ENCODE measurements around the gene OAF. TPM values are rescaled to one million over a fixed set of nuclear protein-coding genes. Genes with fewer than 3 reads are reported as not detected.

OAF gene
- total and polyA plus RNA-seq, 9 donors, result 26.6 to 170 (median 66.3) TPM

DNA sequence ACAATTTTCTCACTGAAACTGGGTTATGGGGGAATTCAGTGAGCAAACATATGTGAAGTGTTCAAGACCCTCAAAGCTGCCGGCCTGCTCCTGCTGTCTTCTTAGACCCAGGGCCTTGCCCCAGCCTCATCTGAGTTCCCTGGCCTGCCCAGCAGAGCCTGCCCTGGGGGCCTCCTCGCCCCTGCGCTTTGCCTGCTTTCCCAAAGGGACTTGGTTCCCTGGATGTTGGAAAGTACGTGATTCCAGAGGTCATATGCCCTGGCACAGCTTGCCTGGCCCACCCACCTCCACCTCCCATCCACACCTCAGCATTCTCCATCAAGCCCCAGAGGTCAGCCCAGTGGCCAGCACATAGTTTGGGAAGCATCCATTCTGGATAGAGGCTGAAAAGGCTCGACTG lies 15.4 kb downstream of the OAF start:
- no peaks in the 10 kb centered on the region for H3K27me3 ChIP-seq
- no peak for DNase-seq
- TF ChIP-seq CTCF (IDR thresholded peaks at IDR 0.05), result no peak
- no peak for TF ChIP-seq EP300 (IDR thresholded peaks at IDR 0.05)
- no peak for TF ChIP-seq POLR2A (IDR thresholded peaks at IDR 0.05)
- intact Hi-C loops (cut with DNase I), result loop anchor here in 1 of 4 donors (5.0 kb wide), 1 partner anchor 54 kb away; no protein-coding TSS in a partner anchor
- H3K9me3 ChIP-seq, result no peaks in the 10 kb centered on the region
- H3K4me3 ChIP-seq, result no peak overlapping the region
- H3K4me1 ChIP-seq (ENCODE audit: insufficient read depth), result peaks cover 10% of the 10 kb centered on the region
- WGBS, 3 donors, result 77 to 80% (median 77%) methylated on average over 5 of the region's 5 CpGs
- no peaks in the 10 kb centered on the region for H3K36me3 ChIP-seq
- peak overlapping the region; percentile 44 for H3K27ac ChIP-seq

GRCh38 chr11:120226714-120227113 lies 15.9 kb downstream of the OAF start:
- no peaks in the 10 kb centered on the region for H3K9me3 ChIP-seq
- H3K4me3 ChIP-seq, result no peak overlapping the region
- DNase-seq, result peak in 1 of 5 donors; percentile 19
- WGBS, 3 donors, result 66 to 70% (median 68%) methylated on average over 13 of the region's 13 CpGs
- intact Hi-C loops (cut with DNase I), result loop anchor here in 1 of 4 donors (5.0 kb wide), 1 partner anchor 54 kb away; no protein-coding TSS in a partner anchor
- no peaks in the 10 kb centered on the region for H3K36me3 ChIP-seq
- H3K4me1 ChIP-seq (ENCODE audit: insufficient read depth), result peaks cover 10% of the 10 kb centered on the region
- H3K27me3 ChIP-seq, result no peaks in the 10 kb centered on the region
- H3K27ac ChIP-seq, result peak overlapping the region in 1 of 2 donors; percentile 12
- TF ChIP-seq CTCF (IDR thresholded peaks at IDR 0.05) (no peak), POLR2A (IDR thresholded peaks at IDR 0.05) (no peak), EP300 (IDR thresholded peaks at IDR 0.05) (no peak)

GRCh38 chr11:120227228-120227852 lies 16.5 kb downstream of the OAF start:
- TF ChIP-seq CTCF (IDR thresholded peaks at IDR 0.05), result no peak
- TF ChIP-seq EP300 (IDR thresholded peaks at IDR 0.05), result no peak
- no peak for TF ChIP-seq POLR2A (IDR thresholded peaks at IDR 0.05)
- no peak for DNase-seq
- Histone ChIP-seq H3K9me3 (no peaks in the 10 kb centered on the region), H3K36me3 (no peaks in the 10 kb centered on the region), H3K27ac (no peak overlapping the region), H3K4me3 (no peak overlapping the region), H3K27me3 (no peaks in the 10 kb centered on the region), H3K4me1 (ENCODE audit: insufficient read depth) (peaks cover 10% of the 10 kb centered on the region)
- intact Hi-C loops (cut with DNase I), result loop anchor here in 1 of 4 donors (5.0 kb wide), 1 partner anchor 55 kb away; no protein-coding TSS in a partner anchor
- WGBS, 3 donors, result 87 to 92% (median 88%) methylated on average over 5 of the region's 5 CpGs

DNA sequence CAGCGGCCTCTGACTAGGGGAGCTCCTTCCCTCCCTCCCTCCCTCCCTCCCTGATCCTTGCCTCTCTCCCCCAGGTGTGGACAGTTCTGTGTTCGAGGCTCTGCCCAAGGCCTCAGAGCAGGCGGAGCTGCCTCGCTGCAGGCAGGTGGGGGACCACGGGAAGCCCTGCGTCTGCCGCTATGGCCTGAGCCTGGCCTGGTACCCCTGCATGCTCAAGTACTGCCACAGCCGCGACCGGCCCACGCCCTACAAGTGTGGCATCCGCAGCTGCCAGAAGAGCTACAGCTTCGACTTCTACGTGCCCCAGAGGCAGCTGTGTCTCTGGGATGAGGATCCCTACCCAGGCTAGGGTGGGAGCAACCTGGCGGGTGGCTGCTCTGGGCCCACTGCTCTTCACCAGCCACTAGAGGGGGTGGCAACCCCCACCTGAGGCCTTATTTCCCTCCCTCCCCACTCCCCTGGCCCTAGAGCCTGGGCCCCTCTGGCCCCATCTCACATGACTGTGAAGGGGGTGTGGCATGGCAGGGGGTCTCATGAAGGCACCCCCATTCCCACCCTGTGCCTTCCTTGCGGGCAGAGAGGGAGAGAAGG lies 18.1 kb downstream of the OAF start:
- DNase-seq, result no peak
- H3K9me3 ChIP-seq, result no peaks in the 10 kb centered on the region
- peaks cover 10% of the 10 kb centered on the region for H3K4me1 ChIP-seq (ENCODE audit: insufficient read depth)
- TF ChIP-seq CTCF (IDR thresholded peaks at IDR 0.05) (no peak), POLR2A (IDR thresholded peaks at IDR 0.05) (no peak), EP300 (IDR thresholded peaks at IDR 0.05) (no peak)
- no peak overlapping the region for H3K4me3 ChIP-seq
- no peaks in the 10 kb centered on the region for H3K36me3 ChIP-seq
- H3K27ac ChIP-seq, result no peak overlapping the region
- no peaks in the 10 kb centered on the region for H3K27me3 ChIP-seq
- 81 to 90% (median 88%) methylated on average over 16 of the region's 16 CpGs for WGBS, 3 donors
- intact Hi-C loops (cut with DNase I), result loop anchor here in 3 of 4 donors (2.0 to 5.0 kb wide), 2 partner anchors 56 to 57 kb away; no protein-coding TSS in a partner anchor
